ENCODE results near the gene TAF4. TPM values are rescaled to one million over a fixed set of nuclear protein-coding genes. Genes with fewer than 3 reads are reported as not detected.
"Not testable (repeated sequence)": the region's sequence is repeated elsewhere in the genome, so short reads cannot be mapped to it uniquely, and the experiment has no call there.

The TAF4 gene
- total RNA-seq, 1 experiment from 2014 or later: 11.7 TPM

DNA sequence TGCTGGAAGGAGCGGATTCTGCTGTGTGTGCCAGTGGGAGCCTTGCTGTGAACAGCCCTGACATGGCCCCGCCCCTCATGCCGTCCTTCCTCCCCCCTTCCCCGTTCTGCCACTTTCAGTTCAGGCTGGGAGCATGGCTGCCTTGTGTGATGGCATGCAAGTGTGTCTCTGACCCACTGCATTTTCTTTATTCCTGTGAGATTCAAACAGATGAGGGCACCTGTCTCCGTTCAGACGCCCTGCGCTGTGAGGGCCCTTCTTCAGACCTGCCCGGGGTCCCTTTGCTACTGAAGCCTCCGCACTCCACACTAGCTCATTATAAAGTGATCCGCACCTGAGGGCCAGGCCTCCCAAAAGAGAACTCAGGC lies 88.3 kb downstream of the TAF4 start:
- DNase-seq (ENCODE audit: low read depth): no peak

DNA sequence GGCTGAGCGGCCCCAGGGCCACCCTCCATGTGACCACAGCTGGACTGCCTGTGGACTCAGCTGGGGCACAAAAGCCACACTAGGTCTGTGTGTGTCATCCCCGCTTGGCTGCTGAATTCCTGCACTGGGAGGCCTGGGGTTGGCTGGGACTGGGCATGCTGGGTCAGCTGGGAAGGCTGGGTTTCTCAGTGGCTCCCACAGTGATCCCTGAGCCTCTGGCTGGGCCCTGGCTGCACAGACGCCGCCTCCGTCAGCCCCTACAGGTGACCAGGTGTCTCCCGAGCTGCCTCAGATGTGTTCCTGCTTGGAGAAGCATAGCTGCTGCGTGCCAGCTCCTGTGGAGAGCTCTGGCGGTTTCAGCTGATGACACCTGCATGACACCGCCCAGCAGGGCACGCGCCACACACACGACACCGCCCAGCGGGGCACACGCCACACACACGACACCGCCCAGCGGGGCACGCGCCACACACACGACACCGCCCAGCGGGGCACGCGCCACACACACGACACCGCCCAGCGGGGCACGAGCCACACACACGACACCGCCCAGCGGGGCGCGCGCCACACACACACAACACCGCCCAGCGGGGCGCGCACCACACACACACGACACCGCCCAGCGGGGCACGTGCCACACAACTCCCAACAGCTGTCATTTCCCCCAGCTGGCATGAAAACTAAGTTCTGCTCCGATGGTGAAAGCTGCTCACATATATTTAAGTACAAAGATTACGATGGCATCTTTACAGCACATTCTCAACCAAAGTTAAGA lies 88.8 kb downstream of the TAF4 start:
- no peak for DNase-seq (ENCODE audit: low read depth)

DNA sequence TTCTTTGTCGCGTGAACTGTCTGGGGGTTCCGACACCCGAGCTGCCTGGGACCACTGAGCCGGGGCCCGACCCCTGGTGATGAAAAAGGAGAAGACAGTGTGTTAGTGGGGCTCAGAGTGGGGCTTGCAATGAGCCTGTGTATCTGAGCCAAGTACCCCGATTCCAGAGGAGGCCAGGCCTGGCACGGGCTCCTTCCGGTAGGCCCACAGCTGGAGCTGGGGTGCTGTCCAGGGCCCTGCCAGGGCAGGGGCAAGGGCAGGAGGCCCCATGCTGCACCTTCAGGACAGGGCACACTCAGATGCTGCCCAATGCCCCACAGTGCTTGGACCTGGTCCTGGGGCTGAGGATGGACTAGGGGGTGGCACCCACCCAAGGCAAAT lies 89.4 kb downstream of the TAF4 start:
- no peak for DNase-seq (ENCODE audit: low read depth)

DNA sequence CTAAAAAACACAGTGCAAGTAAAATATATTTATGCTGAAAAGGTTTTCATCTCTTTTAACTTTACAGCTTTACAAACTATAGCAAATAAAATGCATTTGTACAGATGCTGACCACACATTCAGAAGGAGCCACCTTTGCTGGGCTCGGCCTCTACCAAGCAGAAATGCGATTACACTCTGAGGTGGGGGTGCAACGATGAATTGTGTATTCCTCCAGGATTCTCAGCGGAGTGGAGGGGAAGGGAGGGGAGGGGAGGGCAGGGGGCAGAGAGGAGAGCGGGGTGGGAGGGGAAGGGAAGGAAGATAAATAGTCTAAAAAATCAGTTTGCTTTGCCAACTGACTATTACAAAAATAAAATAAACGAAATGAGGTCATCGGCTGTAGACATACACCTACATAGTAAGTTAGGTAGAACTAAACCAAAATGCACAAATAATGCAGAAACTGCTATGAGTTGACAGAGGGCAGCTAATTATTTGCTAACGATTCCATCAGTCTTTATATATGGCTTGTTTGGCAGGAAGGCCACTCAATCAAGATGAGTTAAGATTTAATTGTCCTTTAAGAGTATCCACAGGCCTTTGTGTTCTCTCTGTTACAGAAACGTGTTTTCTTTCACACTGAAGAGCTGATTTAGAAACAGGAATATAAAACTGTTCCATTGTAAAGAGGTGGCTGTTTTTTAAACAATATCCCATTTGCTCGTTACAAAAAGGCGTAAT lies 90.1 kb downstream of the TAF4 start:
- DNase-seq (ENCODE audit: low read depth): no peak

DNA sequence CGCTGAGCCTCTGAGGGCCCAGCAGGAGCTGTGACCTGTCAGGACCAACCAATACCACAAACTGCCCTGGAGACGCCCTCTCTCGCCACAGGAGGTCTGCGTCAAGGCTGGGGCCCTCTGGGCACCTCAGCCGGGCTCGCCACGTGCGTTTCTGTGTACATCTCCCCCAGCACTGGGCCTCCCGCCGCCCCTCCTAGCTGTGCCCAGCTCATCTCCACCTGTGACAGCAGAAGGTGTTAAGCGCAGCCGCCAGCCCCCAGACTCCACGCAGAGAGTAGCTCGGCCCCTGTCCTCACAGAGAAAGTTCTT lies 91.4 kb downstream of the TAF4 start:
- no peak for DNase-seq (ENCODE audit: low read depth)

DNA sequence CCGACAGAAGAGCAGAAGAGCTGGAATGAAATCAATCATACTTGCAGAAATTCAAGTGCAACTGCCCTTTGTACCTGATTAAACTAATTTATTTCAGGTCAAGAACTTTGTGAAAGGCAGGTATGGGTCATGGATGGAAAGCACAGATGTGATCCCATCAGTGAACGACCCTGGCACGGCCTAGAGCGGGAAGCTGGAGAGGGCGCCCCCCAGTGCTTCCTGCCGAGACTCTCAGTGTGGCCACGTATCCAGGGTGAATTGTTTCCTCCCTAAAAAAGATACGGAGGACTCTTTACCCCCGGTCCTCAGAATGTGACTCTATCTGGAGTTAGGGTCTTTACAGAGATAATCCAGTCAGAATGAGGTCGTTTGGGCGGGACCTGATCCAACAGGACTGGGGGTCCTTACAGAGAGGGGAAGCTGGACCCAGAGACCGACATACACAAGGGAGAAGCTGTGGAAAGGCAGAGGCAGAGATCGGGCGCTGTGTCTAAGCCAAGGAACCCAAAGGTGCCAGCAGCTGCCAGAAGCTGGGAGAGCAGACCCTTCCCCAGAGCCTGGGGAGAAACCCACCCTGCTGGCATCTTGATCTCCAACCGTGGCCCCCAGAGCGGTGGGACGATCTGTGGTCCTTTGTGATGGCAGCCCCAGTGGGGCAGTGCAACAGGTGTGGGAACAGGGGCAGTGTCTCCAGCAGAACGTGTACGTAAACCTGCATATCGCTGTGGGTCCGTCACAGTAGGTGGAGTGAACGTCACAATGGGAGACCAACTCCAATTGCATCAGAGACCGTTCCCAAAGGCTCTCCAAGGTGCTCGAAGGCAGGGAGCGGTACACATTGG lies 91.9 kb downstream of the TAF4 start:
- no peak for DNase-seq (ENCODE audit: low read depth)

GRCh38 chr20:61972636-61973508 lies 92.8 kb downstream of the TAF4 start:
- no peak for DNase-seq (ENCODE audit: low read depth)

DNA sequence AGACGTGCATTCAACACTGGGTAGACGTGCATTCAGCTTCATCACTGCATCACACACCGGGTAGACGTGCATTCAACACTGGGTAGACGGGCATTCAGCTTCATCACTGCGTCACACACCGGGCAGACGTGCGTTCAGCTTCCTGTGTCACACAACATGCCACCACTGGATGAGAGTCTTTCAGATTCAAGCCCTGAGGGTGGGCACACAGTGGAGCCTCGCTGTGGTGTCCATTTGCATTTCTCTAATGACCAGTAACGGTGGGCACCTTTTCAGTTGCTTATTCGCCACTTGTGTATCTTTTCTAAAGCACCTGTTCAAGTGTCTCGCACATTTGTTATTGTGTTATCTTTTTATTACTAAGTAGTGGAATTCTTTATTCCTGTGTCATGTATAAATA lies 94.1 kb downstream of the TAF4 start:
- not testable (repeated sequence) for DNase-seq (ENCODE audit: low read depth)

DNA sequence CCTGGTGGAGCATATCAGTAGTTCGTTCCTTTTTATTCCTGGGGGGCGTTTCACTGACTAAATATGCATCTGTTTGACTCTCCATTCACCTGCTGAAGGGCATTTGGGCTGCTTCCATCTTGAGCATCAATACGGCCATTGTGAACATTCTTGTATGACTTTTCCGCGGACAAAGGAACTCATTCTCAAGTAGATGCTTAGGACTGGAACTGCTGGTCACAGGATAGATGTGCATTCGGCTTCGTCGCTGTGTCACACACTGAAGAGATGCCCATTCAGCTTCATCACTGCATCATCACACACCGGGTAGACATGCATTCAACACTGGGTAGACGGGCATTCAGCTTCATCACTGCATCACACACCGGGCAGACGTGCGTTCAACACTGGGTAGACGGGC lies 95.3 kb downstream of the TAF4 start:
- no peak for DNase-seq (ENCODE audit: low read depth)

- no peak for DNase-seq (ENCODE audit: low read depth)
Observed at GRCh38 chr20:61969806-61970205, 95.9 kb downstream of the TAF4 start.

GRCh38 chr20:61968932-61969331 lies 96.7 kb downstream of the TAF4 start:
- no peak for DNase-seq (ENCODE audit: low read depth)

GRCh38 chr20:61968036-61968810 lies 97.5 kb downstream of the TAF4 start:
- no peak for DNase-seq (ENCODE audit: low read depth)

DNA sequence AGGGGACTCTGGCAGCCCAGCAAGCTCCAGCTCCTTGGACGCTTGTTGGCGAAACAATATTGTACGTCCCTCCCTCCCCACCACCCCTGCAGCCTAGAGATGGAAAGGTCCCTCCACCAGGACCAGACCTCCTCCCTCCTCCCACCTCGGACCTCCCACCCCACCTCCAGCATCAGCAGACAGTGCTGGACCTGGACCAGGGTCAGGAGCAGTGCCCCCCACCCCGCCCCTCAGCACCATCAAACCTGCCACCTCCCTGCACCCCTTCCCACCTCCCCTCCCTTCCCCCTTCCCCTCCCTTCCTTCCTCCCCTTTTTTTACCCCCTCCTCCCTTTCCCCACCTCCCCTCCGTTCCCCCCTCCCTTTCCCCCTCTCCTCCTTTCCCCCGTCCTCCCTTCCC lies 98.4 kb downstream of the TAF4 start:
- DNase-seq (ENCODE audit: low read depth): no peak

DNA sequence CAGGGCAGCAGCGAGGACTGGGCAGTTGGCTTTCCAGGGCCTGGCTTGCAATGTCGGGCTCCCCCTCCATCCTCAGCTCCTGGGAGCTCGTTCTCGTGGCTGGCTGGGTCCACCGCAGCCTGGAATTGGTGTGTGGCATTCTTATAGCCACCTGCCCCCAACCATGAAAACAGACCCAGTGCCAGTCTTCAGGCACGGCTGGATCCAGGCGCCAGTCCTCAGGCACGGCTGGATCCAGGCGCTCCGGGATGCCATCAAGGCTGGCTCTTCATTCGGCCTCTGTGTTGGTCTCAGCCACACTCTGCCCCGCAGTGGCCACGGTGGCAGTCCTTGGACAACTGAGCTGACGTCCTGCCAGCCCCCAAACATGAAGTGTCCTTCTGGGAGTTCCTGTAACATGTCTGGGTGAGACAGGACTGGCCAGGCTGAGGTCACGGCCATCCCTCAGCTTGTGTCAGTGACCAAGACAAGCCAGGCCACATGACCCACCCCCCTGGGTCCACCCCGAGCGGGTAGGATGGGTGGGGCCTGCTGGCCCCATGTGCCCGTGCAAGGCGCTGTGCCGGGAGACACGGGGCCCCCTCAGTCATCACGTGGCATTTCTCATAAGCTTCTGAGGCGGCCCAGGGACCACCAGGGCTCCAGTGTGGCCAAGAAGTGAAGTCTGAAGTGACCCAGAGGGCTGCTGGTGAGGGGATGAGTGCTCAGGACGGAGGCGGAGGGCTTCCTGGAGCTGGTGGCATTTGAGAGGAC lies 99.0 kb downstream of the TAF4 start:
- no peak for DNase-seq (ENCODE audit: low read depth)

DNA sequence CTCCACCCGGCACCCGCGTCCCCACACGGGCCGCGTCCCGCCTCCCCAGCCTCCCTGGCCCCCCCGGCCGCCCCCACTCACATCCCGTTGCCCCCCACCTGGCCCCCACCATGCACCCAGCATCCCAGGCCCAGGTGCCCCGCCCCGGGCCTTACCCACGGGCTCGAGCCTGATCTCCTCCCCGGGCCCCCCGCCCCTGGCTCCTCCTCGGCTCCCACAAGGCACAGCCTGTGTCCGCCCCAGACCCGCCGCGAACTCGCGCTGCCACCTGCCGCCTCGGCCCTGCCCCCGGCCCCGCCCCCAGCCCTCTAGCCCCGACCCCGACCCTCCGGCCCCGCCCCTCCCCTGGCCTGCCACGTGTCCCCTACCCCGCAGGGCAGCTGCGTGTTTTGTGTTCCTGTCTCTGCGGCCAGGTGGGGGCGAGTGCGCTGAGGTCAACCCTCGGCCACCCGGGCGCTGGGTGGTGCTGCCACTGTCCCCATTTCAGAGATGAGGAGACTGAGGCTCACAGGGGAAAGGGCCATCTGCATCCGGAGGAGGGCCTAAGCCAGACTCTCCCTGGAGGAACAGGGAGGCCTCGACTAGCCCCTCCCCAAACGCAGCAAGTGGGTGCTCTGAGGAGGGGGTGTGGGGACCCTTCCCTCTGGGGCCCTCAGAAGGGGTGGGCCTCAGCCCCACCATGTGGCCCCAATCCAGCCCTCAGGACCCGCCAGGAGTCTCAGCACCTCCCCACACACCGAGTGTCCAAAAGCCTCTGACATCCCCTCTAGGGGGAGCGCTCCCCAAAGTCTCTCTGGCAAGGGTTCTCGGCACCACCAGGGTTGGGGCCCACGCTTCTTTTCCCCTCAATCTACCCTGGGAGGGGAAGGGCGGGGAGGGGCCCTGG lies 99.8 kb downstream of the TAF4 start:
- no peak for DNase-seq (ENCODE audit: low read depth)

DNA sequence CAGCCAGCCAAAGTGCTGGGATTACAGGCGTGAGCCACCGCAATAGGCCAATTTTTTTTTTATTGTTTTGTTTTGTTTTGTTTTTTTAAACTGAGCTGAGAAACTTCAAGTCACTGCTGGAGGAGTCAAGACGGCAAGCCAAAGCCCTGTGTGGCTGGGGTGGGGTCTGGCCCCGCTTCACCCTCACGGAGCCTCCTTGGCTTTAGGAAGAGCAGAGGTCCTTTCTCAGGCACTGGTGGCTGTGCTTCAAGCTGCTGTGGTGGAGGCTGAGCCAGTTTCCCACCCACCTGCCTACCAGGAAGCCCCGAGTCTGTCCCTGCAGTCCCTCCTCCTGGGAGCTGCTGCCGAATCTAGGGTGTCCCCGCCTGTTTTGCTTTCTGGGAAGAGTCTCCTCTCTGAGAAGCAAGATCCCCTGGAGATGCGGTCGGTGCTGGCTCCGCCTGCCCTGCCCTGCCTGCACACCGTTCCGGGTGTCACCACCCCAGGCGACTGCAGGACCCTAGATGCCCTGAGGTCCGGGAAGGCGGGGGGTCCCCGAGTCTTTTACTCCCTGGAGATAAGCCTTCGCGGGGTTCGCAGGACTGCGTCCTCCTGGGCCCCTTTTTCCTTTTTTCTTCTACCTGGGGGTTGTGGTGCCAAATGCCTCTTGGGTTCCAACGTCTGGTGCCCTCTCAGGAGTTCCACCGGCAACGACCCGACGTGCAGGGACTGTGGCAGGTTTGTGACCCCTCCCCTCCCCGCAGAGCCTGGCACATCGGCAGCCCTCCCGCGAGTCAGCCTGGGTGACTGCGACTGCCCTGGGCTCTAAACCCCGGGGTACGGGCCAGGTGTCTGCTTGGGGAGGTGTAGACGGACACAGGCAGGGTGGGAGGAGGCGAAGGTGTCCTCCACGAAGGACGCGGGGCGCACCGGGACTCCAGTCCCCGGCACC lies 100.7 kb downstream of the TAF4 start:
- DNase-seq (ENCODE audit: low read depth): no peak

GRCh38 chr20:61963885-61964674 lies 101.6 kb downstream of the TAF4 start:
- DNase-seq (ENCODE audit: low read depth): no peak

All from M059J (cell line).